HEK293 (cell line): Measurements from ENCODE around the gene YIF1B.

ENCODE experiments used
- CTCF ChIA-PET: fragments of 350-600 bp; formaldehyde crosslinking; extraction: SDS; loops from one replicate; lab custom pipeline; 2021; ENCODE audit warnings: antibody characterized with exemption; lab: Yijun Ruan, JAX
- POLR2A ChIA-PET: fragments of 300-600 bp; formaldehyde crosslinking; extraction: SDS; loops from one replicate; lab custom pipeline; 2020; ENCODE audit warnings: antibody characterized with exemption, inconsistent platforms; lab: Yijun Ruan, JAX
- H3K27ac ChIP-seq: fragments of 200-500 bp; sonication (Bioruptor generic); 2 replicates; pipeline ENCODE4 v1.5.1; 2014; ENCODE audit warnings: low read depth, low read length, control low read depth, inconsistent platforms; ENCODE audit errors: extremely low read depth
- H3K36me3 ChIP-seq, 2 experiments: fragments of 200-500 bp in 1 of 2; sonication (Bioruptor generic) in 1 of 2; 1 replicate in 1 of 2; 2 replicates in 1 of 2; pipeline ENCODE4 v1.5.1; 2014 to 2017; ENCODE audit warnings: inconsistent platforms in 2 of 2, low read length in 2 of 2; ENCODE audit not compliant: control insufficient read depth in 2 of 2, insufficient read depth in 1 of 2
- H3K4me1 ChIP-seq: fragments of 200-500 bp; sonication (Bioruptor generic); 2 replicates; pipeline ENCODE4 v1.5.1; 2014; ENCODE audit warnings: mild to moderate bottlenecking, low read length, inconsistent platforms; ENCODE audit not compliant: control insufficient read depth, insufficient read depth
- H3K4me3 ChIP-seq: 2 replicates; pipeline ENCODE4 v1.5.1; 2011; ENCODE audit warnings: low read depth, mild to moderate bottlenecking, control low read depth, low read length, moderate library complexity
- H3K9me3 ChIP-seq: fragments of 200-500 bp; sonication (Bioruptor generic); 2 replicates; pipeline ENCODE4 v1.5.1; 2014; ENCODE audit warnings: low read depth, low read length, inconsistent platforms; ENCODE audit not compliant: control insufficient read depth, insufficient read depth
- CTCF ChIP-seq: fragments of 450-650 bp; formaldehyde crosslinking; IDR thresholded peaks from 2 replicates; pipeline ENCODE4 v1.5.1; 2016; ENCODE audit warnings: missing biosample characterization, missing genetic modification characterization
- GLIS1 ChIP-seq: fragments of 450-650 bp; formaldehyde crosslinking; IDR thresholded peaks from 2 replicates; pipeline ENCODE4 v1.5.1; 2016; ENCODE audit warnings: missing biosample characterization, missing genetic modification characterization
- GLIS2 ChIP-seq: fragments of 450-650 bp; formaldehyde crosslinking; IDR thresholded peaks from 2 replicates; pipeline ENCODE4 v1.5.1; 2016; ENCODE audit warnings: missing biosample characterization, missing genetic modification characterization
- IKZF3 ChIP-seq: fragments of 450-650 bp; IDR thresholded peaks from 2 replicates; pipeline ENCODE4 v1.5.0; 2018; ENCODE audit warnings: missing biosample characterization, mild to moderate bottlenecking, missing genetic modification characterization, moderate library complexity
- KLF8 ChIP-seq: fragments of 450-650 bp; formaldehyde crosslinking; IDR thresholded peaks from 2 replicates; pipeline ENCODE4 v1.5.1; 2016; ENCODE audit warnings: missing biosample characterization, missing genetic modification characterization
- PRDM1 ChIP-seq: fragments of 450-650 bp; formaldehyde crosslinking; IDR thresholded peaks from 2 replicates; pipeline ENCODE4; 2016; ENCODE audit warnings: missing biosample characterization, missing genetic modification characterization
- REST ChIP-seq: fragments of 450-650 bp; formaldehyde crosslinking; IDR thresholded peaks from 2 replicates; pipeline ENCODE4 v1.5.1; 2016; ENCODE audit warnings: missing biosample characterization, missing genetic modification characterization
- WT1 ChIP-seq: fragments of 450-650 bp; formaldehyde crosslinking; IDR thresholded peaks from 2 replicates; pipeline ENCODE4 v1.5.1; 2016; ENCODE audit warnings: missing biosample characterization, missing genetic modification characterization
- ZBTB48 ChIP-seq: fragments of 450-650 bp; formaldehyde crosslinking; IDR thresholded peaks from 2 replicates; pipeline ENCODE4 v1.5.1; 2016; ENCODE audit warnings: missing biosample characterization, missing genetic modification characterization
- ZEB2 ChIP-seq: fragments of 450-650 bp; formaldehyde crosslinking; IDR thresholded peaks from 2 replicates; pipeline ENCODE4 v1.5.1; 2016; ENCODE audit warnings: missing biosample characterization, missing genetic modification characterization
- ZFP69B ChIP-seq: fragments of 450-650 bp; formaldehyde crosslinking; IDR thresholded peaks from 2 replicates; pipeline ENCODE4 v1.5.1; 2016; ENCODE audit warnings: missing biosample characterization, missing genetic modification characterization
- ZIC2 ChIP-seq: fragments of 450-650 bp; formaldehyde crosslinking; IDR thresholded peaks from 2 replicates; pipeline ENCODE4 v1.5.1; 2016; ENCODE audit warnings: missing biosample characterization, missing genetic modification characterization
- ZNF155 ChIP-seq: fragments of 450-650 bp; formaldehyde crosslinking; IDR thresholded peaks from 2 replicates; pipeline ENCODE4 v1.5.1; 2016; ENCODE audit warnings: missing biosample characterization, missing genetic modification characterization
- ZNF341 ChIP-seq: fragments of 450-650 bp; formaldehyde crosslinking; IDR thresholded peaks from 2 replicates; pipeline ENCODE4; 2016; ENCODE audit warnings: low read depth, missing biosample characterization, missing genetic modification characterization
- ZNF423 ChIP-seq: fragments of 450-650 bp; formaldehyde crosslinking; IDR thresholded peaks from 2 replicates; pipeline ENCODE4 v1.5.1; 2016; ENCODE audit warnings: missing biosample characterization, missing genetic modification characterization
- ZNF521 ChIP-seq: fragments of 450-650 bp; formaldehyde crosslinking; IDR thresholded peaks from 2 replicates; pipeline ENCODE4 v1.5.1; 2017; ENCODE audit warnings: missing biosample characterization, mild to moderate bottlenecking, missing genetic modification characterization
- ZNF555 ChIP-seq: fragments of 450-650 bp; formaldehyde crosslinking; conservative IDR thresholded peaks from 2 replicates; pipeline ENCODE4 v1.5.1; 2017; ENCODE audit warnings: missing biosample characterization, mild to moderate bottlenecking, missing genetic modification characterization, inconsistent platforms
- ZNF600 ChIP-seq: fragments of 450-650 bp; formaldehyde crosslinking; IDR thresholded peaks from 2 replicates; pipeline ENCODE4 v1.5.1; 2016; ENCODE audit warnings: missing biosample characterization, missing genetic modification characterization
- ZNF610 ChIP-seq: fragments of 450-650 bp; formaldehyde crosslinking; IDR thresholded peaks from 2 replicates; pipeline ENCODE4 v1.5.1; 2016; ENCODE audit warnings: missing biosample characterization, missing genetic modification characterization, borderline replicate concordance
- ZNF670 ChIP-seq: fragments of 450-650 bp; formaldehyde crosslinking; IDR thresholded peaks from 2 replicates; pipeline ENCODE4 v1.5.1; 2016; ENCODE audit warnings: missing biosample characterization, missing genetic modification characterization, low read depth
- ZNF791 ChIP-seq: fragments of 450-650 bp; formaldehyde crosslinking; IDR thresholded peaks from 2 replicates; pipeline ENCODE4 v1.5.1; 2016; ENCODE audit warnings: missing biosample characterization, missing genetic modification characterization
- TF ChIP-seq, protein P1 (sequence below): fragments of 450-650 bp; formaldehyde crosslinking; IDR thresholded peaks from 2 replicates; pipeline ENCODE4 v1.5.1; 2017; ENCODE audit warnings: missing biosample characterization, missing genetic modification characterization
- TF ChIP-seq, protein P2 (sequence below): fragments of 450-650 bp; formaldehyde crosslinking; IDR thresholded peaks from 2 replicates; pipeline ENCODE4 v1.5.1; 2016; ENCODE audit warnings: missing biosample characterization, missing genetic modification characterization
- TF ChIP-seq, protein P3 (sequence below): fragments of 450-650 bp; formaldehyde crosslinking; IDR thresholded peaks from 2 replicates; pipeline ENCODE4 v1.5.1; 2016; ENCODE audit warnings: missing biosample characterization, missing genetic modification characterization

YIF1B gene

DNA sequence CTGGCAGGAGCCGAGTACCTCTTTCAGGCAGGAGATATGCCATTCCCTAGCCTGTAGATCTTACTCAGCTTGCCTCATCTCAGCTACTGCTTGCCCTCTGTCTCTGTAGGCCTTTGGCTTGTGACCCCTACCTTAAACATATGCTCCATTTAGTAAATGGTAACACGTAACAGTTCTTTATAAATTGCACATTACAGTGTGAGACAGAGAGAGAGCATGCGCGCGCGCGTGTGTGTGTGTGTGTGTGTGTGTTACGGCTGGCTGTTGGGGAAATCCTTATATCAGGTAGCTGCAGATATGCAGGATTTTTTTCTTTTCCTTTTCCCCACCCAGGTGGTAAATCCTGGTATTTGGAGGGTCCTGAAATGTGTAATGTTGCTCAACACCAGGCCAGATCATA lies 47.2 kb downstream of the YIF1B start:
- peaks cover 60% of the 10 kb centered on the region for H3K4me1 ChIP-seq
- peak overlapping the region; percentile 78; the same call in 1 of the 2 replicates for H3K27ac ChIP-seq
- POLR2A ChIA-PET = interaction anchor here (0.6 to 1.0 kb wide), 3 partner anchors 19 to 568 kb away, joined by 3 to 7 read pairs (median 3); no protein-coding TSS in a partner anchor
- TF ChIP-seq ZNF610 (no peak), ZNF555 (no peak), GLIS1 (tag by site-specific recombination) (no peak), IKZF3 (no peak), ZNF791 (tag by site-specific recombination) (0 out of 2 replicates have a peak, but pooled peaks have one; percentile 8), KLF8 (no peak), ZNF600 (tag by site-specific recombination) (0 out of 2 replicates have a peak, but pooled peaks have one; percentile 59)
- TF ChIP-seq, protein P1, sequence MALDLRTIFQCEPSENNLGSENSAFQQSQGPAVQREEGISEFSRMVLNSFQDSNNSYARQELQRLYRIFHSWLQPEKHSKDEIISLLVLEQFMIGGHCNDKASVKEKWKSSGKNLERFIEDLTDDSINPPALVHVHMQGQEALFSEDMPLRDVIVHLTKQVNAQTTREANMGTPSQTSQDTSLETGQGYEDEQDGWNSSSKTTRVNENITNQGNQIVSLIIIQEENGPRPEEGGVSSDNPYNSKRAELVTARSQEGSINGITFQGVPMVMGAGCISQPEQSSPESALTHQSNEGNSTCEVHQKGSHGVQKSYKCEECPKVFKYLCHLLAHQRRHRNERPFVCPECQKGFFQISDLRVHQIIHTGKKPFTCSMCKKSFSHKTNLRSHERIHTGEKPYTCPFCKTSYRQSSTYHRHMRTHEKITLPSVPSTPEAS (tag by site-specific recombination) = peak; percentile 69
- no peaks in the 10 kb centered on the region; a peak in 1 of 3 replicates for H3K36me3 ChIP-seq
- no peaks in the 10 kb centered on the region for H3K9me3 ChIP-seq
- CTCF ChIA-PET = interaction anchor here (1.1 to 8.8 kb wide), 3 partner anchors 22 to 35 kb away, joined by 3 to 48 read pairs (median 39); no protein-coding TSS in a partner anchor
- H3K4me3 ChIP-seq = no peak overlapping the region

GRCh38 chr19:38267761-38268483 lies 47.8 kb downstream of the YIF1B start:
- H3K4me1 ChIP-seq = peaks cover 59% of the 10 kb centered on the region
- H3K27ac ChIP-seq = peak overlapping the region; percentile 78
- CTCF ChIA-PET = interaction anchor here (0.6 to 8.8 kb wide), 8 partner anchors 13 to 944 kb away, joined by 3 to 48 read pairs (median 5); partner anchors contain the start of genes FAM98C and PPP1R14A
- POLR2A ChIA-PET = interaction anchor here (1.0 to 4.7 kb wide), 3 partner anchors 8 to 120 kb away, joined by 6 to 26 read pairs (median 11); partner anchors contain the start of genes CATSPERG, GGN and SPRED3
- H3K36me3 ChIP-seq = no peaks in the 10 kb centered on the region; a peak in 1 of 3 replicates
- H3K9me3 ChIP-seq = no peaks in the 10 kb centered on the region
- no peak overlapping the region for H3K4me3 ChIP-seq
- TF ChIP-seq ZEB2 (tag by site-specific recombination) (no peak), ZFP69B (0 out of 2 replicates have a peak, but pooled peaks have one; percentile 32), ZNF423 (tag by site-specific recombination) (peak; percentile 37; the same call in 1 of the 2 replicates), ZNF521 (tag by site-specific recombination) (no peak), PRDM1 (tag by site-specific recombination) (peak; percentile 77), ZNF155 (no peak), ZBTB48 (tag by site-specific recombination) (peak; percentile 58; the same call in 1 of the 2 replicates), GLIS1 (tag by site-specific recombination) (peak; percentile 97), ZNF341 (peak; percentile 53; the same call in 1 of the 2 replicates), CTCF (tag by site-specific recombination) (no peak), REST (tag by site-specific recombination) (0 out of 2 replicates have a peak, but pooled peaks have one; percentile 12), WT1 (tag by site-specific recombination) (peak; percentile 77), GLIS2 (peak; percentile 22), ZNF670 (no peak), IKZF3 (peak; percentile 26; the same call in 1 of the 2 replicates), ZIC2 (tag by site-specific recombination) (peak; percentile 77)
- TF ChIP-seq, protein P2, sequence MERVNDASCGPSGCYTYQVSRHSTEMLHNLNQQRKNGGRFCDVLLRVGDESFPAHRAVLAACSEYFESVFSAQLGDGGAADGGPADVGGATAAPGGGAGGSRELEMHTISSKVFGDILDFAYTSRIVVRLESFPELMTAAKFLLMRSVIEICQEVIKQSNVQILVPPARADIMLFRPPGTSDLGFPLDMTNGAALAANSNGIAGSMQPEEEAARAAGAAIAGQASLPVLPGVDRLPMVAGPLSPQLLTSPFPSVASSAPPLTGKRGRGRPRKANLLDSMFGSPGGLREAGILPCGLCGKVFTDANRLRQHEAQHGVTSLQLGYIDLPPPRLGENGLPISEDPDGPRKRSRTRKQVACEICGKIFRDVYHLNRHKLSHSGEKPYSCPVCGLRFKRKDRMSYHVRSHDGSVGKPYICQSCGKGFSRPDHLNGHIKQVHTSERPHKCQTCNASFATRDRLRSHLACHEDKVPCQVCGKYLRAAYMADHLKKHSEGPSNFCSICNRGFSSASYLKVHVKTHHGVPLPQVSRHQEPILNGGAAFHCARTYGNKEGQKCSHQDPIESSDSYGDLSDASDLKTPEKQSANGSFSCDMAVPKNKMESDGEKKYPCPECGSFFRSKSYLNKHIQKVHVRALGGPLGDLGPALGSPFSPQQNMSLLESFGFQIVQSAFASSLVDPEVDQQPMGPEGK (tag by site-specific recombination) = peak; percentile 13; the same call in 1 of the 2 replicates
- TF ChIP-seq, protein P3, sequence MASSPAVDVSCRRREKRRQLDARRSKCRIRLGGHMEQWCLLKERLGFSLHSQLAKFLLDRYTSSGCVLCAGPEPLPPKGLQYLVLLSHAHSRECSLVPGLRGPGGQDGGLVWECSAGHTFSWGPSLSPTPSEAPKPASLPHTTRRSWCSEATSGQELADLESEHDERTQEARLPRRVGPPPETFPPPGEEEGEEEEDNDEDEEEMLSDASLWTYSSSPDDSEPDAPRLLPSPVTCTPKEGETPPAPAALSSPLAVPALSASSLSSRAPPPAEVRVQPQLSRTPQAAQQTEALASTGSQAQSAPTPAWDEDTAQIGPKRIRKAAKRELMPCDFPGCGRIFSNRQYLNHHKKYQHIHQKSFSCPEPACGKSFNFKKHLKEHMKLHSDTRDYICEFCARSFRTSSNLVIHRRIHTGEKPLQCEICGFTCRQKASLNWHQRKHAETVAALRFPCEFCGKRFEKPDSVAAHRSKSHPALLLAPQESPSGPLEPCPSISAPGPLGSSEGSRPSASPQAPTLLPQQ (tag by site-specific recombination) = peak; percentile 27; the same call in 1 of the 2 replicates
